Upper lobe of left lung (tissue), 6 donors: ENCODE results near the gene CRYGS. TPM values are rescaled to one million over a fixed set of nuclear protein-coding genes. Genes with fewer than 3 reads are reported as not detected.

Source experiments
- ATAC-seq, 2 donors: fragments of 200-7000 bp; cut with Tn5 transposase; one replicate each; pipeline ENCODE4 v1.9.1; 2022; ENCODE audit warnings: mild to moderate bottlenecking in 2 of 2, moderate library complexity in 2 of 2; ENCODE audit not compliant: low FRiP score in 2 of 2
- DNase-seq, 2 donors: peaks; one replicate each; pipeline ENCODE4 v3.0.0-alpha.2; 2019 to 2020
- H3K27ac ChIP-seq, 4 donors: fragments of 200-600 bp; sonication (generic); one replicate each; pipeline ENCODE4 v1.5.1; 2016 to 2019
- H3K27me3 ChIP-seq, 4 donors: fragments of 200-600 bp; sonication (generic); one replicate each; pipeline ENCODE4 v1.5.1; 2017 to 2019
- H3K36me3 ChIP-seq, 4 donors: fragments of 200-600 bp; sonication (generic); one replicate each; pipeline ENCODE4 v1.5.1; 2016 to 2019
- H3K4me1 ChIP-seq, 4 donors: fragments of 200-600 bp; sonication (generic); one replicate each; pipeline ENCODE4 v1.5.1; 2018 to 2019
- H3K4me3 ChIP-seq, 4 donors: fragments of 200-600 bp; sonication (generic); one replicate each; pipeline ENCODE4 v1.5.1; 2017 to 2019; ENCODE audit warnings: mild to moderate bottlenecking in 2 of 4, moderate library complexity in 1 of 4
- H3K9me3 ChIP-seq, 4 donors: fragments of 200-600 bp; sonication (generic); one replicate each; pipeline ENCODE4 v1.5.1; 2018 to 2019
- EP300 ChIP-seq, 4 donors: sonication (generic); formaldehyde crosslinking; IDR thresholded peaks; one replicate each; pipeline ENCODE4 v1.5.1; 2017; ENCODE audit warnings: antibody characterized with exemption in 4 of 4, control low read depth in 2 of 4
- POLR2A ChIP-seq, 4 donors: fragments of 450-650 bp; IDR thresholded peaks; one replicate each; pipeline ENCODE4 v1.5.1; 2016 to 2017; ENCODE audit warnings: antibody characterized with exemption in 4 of 4, mild to moderate bottlenecking in 2 of 4
- POLR2AphosphoS5 ChIP-seq, 2 donors: sonication (generic); formaldehyde crosslinking; IDR thresholded peaks; one replicate each; pipeline ENCODE4 v1.5.1; 2017; ENCODE audit warnings: antibody characterized with exemption in 2 of 2
- WGBS, 2 donors: methylation state at CpG; one replicate each; pipeline ENCODE4 v1.1.5; 2017 to 2018; 5-methylcytosine and 5-hydroxymethylcytosine counted together
- total RNA-seq, 6 donors: library from RNA; depleted of rRNA in 4 of 6; stranded (reverse); fragments of >200 nt in 4 of 6; gene quantifications; one replicate each; pipeline versions ENCODE4 v1.1.0 to v1.2.1, GENCODE V29; 2016 to 2021
- TF ChIP-seq, protein P1 (sequence below), 6 experiments: fragments of 450-650 bp in 4 of 6; fragments of 200-600 bp in 2 of 6; sonication (generic) in 2 of 6; IDR thresholded peaks; one replicate each; pipeline ENCODE4 v1.5.1; 2016 to 2019; ENCODE audit warnings: antibody characterized with exemption in 6 of 6
- donor health status: DM: no; HTN: no; CAD: no; lungs with moderate emphysema.
- donor health status: DM: no; HTN: yes; CAD: no; lungs with severe emphysema.

Gene CRYGS
- 1 to 10 TPM; 2.7 to 9.4 (median 3.2) TPM for total RNA-seq

DNA sequence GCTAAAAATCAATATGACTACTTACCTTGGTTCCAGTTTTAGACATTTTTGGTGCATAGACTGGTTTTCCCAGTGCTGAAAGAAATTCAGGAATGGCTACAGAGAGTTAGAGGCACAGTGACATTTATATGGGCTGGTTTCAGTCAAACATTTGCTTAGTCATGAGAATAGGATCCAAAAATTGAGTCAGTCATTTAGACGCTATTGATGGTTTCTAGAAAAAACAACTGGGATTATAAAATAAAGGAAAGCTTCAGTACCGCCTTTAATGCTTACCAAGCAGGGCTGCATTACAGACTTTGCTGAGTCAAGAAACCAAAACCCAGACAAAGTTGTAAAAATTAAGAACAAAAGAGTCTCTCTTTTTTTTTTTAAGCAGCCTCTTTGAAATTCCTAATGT lies at the start of gene CRYGS:
Gene CRYGS (minus strand): TSS at position 100 of the 400 bp plus-strand sequence. CDS start 54 bp downstream, at position 46.
- Histone ChIP-seq H3K4me3 (no peak within 1 kb of the TSS), H3K9me3 (no peaks in the 10 kb centered on the region), H3K27me3 (no peaks in the 10 kb centered on the region), H3K36me3 (peaks cover 0 to 47% (median 6%) of the 10 kb centered on the region in 4 donors), H3K27ac (no peak within 1 kb of the TSS), H3K4me1 (peaks cover 0 to 8% (median 6%) of the 10 kb centered on the region in 4 donors)
- TF ChIP-seq, protein P1, sequence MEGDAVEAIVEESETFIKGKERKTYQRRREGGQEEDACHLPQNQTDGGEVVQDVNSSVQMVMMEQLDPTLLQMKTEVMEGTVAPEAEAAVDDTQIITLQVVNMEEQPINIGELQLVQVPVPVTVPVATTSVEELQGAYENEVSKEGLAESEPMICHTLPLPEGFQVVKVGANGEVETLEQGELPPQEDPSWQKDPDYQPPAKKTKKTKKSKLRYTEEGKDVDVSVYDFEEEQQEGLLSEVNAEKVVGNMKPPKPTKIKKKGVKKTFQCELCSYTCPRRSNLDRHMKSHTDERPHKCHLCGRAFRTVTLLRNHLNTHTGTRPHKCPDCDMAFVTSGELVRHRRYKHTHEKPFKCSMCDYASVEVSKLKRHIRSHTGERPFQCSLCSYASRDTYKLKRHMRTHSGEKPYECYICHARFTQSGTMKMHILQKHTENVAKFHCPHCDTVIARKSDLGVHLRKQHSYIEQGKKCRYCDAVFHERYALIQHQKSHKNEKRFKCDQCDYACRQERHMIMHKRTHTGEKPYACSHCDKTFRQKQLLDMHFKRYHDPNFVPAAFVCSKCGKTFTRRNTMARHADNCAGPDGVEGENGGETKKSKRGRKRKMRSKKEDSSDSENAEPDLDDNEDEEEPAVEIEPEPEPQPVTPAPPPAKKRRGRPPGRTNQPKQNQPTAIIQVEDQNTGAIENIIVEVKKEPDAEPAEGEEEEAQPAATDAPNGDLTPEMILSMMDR (IDR thresholded peaks at IDR 0.05): no peak
- no peak for TF ChIP-seq POLR2A (IDR thresholded peaks at IDR 0.05)
- WGBS, 2 donors: 87 to 93% methylated on average over 2 of the region's 2 CpGs
- DNase-seq (no peak), ATAC-seq (no peak)

DNA sequence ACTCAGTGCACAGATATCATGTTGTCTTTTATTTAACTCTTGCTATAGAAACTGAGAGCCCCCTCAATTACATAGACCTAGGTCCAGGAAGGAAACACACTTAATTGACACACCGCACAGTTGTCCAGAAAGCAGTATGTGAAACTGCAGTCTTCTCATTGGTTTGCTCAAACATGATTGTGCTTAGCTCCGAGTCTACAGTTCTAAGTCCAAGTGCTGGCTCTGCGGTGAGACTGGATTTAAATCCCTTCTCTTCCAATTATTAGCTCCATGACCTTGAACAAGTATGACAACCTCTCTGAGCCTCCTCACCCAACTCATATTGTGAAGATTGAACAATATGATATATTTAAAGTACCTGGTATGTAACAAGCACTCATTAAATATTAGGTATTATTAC lies 49.7 kb upstream of the CRYGS start:
- Histone ChIP-seq H3K36me3 (no peaks in the 10 kb centered on the region), H3K4me1 (no peaks in the 10 kb centered on the region), H3K9me3 (no peaks in the 10 kb centered on the region), H3K27me3 (no peaks in the 10 kb centered on the region), H3K4me3 (no peak overlapping the region), H3K27ac (no peak overlapping the region)
- ATAC-seq (no peak), DNase-seq (no peak)
- TF ChIP-seq POLR2AphosphoS5 (IDR thresholded peaks at IDR 0.05) (no peak), EP300 (IDR thresholded peaks at IDR 0.05) (no peak), POLR2A (IDR thresholded peaks at IDR 0.05) (no peak)
- TF ChIP-seq, protein P1 (IDR thresholded peaks at IDR 0.05): no peak
- WGBS, 2 donors: 93 to 94% methylated on average over 3 of the region's 3 CpGs

DNA sequence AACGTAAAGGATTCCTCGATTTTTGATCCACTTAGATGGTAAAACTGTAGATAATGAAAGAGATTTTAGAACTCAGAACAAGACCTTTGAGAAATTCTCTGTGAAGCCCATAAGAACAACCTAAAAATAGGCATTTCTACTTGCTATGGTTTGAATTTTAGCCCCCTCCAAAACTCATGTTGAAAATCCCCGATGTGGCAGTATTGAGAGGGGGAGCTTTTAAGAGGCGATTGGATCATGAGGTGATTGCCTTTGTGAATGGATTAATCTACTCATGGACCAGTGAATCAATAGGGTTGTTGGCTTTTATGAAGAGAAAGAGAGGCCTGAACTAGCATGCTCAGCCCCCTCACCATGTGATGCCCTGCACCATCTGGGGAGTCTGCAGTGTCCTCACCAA lies 48.5 kb upstream of the CRYGS start:
- Histone ChIP-seq H3K9me3 (no peaks in the 10 kb centered on the region), H3K27me3 (no peaks in the 10 kb centered on the region), H3K27ac (no peak overlapping the region), H3K4me3 (no peak overlapping the region), H3K36me3 (no peaks in the 10 kb centered on the region), H3K4me1 (no peaks in the 10 kb centered on the region)
- no peak for ATAC-seq
- DNase-seq: no peak
- 86 to 93% methylated on average over 4 of the region's 4 CpGs for WGBS, 2 donors
- no peak for TF ChIP-seq POLR2A (IDR thresholded peaks at IDR 0.05)
- no peak for TF ChIP-seq POLR2AphosphoS5 (IDR thresholded peaks at IDR 0.05)
- TF ChIP-seq EP300 (IDR thresholded peaks at IDR 0.05): no peak
- TF ChIP-seq, protein P1 (IDR thresholded peaks at IDR 0.05): no peak

DNA sequence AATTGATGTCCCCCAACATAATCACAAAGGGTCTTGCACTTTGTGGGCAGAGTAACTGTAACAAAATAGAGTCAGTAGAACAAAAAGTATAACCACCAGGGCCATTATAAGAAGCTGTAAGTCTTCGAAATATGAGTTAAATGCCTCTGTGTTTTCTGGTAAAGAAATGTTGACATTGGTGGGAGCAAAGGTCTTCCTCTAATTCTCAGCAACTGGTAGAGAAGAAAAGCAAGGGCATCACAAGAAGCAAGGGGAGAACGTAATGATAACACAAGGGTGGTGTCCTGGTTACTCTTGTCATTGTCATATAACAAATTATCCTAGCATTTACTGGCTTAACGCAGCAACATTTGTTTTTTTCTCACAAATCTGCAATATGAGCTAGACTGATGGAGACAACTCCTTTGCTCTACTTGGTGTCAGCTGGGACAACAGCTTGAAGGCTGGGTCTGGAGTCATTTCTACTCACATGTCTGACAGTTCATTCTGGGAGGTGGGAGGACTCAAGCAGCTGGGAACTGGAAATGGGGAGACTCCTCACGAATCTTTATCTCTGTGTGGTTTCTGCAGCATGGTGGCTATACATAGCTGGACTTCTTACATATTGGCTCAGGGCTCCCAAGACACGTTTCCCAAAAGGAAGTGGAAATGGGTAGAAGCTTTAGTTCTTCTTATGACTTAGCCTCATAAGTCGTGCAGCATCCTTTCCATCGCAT lies 46.6 kb upstream of the CRYGS start:
- WGBS, 2 donors: 78% methylated on average over 7 of the region's 7 CpGs
- no peaks in the 10 kb centered on the region for H3K9me3 ChIP-seq
- H3K4me1 ChIP-seq: no peaks in the 10 kb centered on the region
- DNase-seq (no peak), ATAC-seq (no peak)
- H3K4me3 ChIP-seq: no peak overlapping the region
- H3K36me3 ChIP-seq: peaks cover 0 to 11% (median under 1%) of the 10 kb centered on the region in 4 donors
- H3K27me3 ChIP-seq: no peaks in the 10 kb centered on the region
- no peak overlapping the region for H3K27ac ChIP-seq
- TF ChIP-seq POLR2A (IDR thresholded peaks at IDR 0.05) (no peak), EP300 (IDR thresholded peaks at IDR 0.05) (no peak)

DNA sequence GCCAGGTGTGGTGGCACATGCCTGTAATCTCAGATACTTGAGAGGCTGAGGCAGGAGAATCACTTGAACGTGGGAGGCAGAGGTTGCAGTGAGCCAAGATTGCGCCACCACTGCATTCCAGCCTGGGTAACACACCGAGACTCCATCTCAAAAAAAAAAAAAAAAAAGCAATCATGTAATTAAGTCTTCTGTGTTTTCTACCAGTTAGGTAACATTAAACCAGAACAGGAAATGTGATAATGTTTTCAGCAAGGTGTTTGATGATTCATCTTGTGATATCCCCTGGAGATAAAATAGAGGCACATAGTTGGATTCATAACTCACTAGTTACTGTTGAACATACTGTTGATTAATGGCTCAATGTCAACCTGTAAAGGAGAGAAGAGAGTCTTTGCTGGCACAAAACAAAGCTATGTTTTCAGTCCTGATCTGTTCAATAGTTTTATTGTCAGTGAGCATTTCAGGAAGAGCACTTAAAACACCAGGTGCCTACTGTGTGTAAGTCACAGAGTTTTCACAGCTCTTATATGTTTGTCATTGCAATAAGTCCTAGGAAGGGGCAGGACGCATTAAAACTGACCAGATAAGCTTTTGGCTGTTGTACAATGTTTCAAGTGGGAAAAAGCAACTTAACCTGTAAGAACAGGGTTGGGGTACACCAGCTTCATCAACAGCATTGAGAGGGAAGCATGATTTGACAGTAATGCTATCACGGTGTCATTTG lies 45.8 kb upstream of the CRYGS start:
- Histone ChIP-seq H3K4me3 (no peak overlapping the region), H3K27me3 (no peaks in the 10 kb centered on the region), H3K36me3 (peaks cover 1 to 19% (median 7%) of the 10 kb centered on the region in 4 donors), H3K4me1 (no peaks in the 10 kb centered on the region), H3K9me3 (no peaks in the 10 kb centered on the region), H3K27ac (no peak overlapping the region)
- 60 to 61% methylated on average over 5 of the region's 5 CpGs for WGBS, 2 donors
- DNase-seq (peak in 1 of 2 donors; percentile 65), ATAC-seq (no peak)
- no peak for TF ChIP-seq EP300 (IDR thresholded peaks at IDR 0.05)
- no peak for TF ChIP-seq POLR2AphosphoS5 (IDR thresholded peaks at IDR 0.05)
- no peak for TF ChIP-seq POLR2A (IDR thresholded peaks at IDR 0.05)
- TF ChIP-seq, protein P1 (IDR thresholded peaks at IDR 0.05): no peak
